Ascending aorta (tissue), 2 donors: Measurements from ENCODE around the gene LRIT2. TPM values are rescaled to one million over a fixed set of nuclear protein-coding genes. Genes with fewer than 3 reads are reported as not detected.
A peak's percentile ranks its signal among the peaks of the same experiment; 100 is the strongest.

Experiments used
- DNase-seq, 2 donors: peaks; one replicate each; pipeline ENCODE4 v3.0.0-alpha.2; 2019; ENCODE audit warnings: low spot score in 2 of 2
- H3K27ac ChIP-seq, 2 donors: fragments of 200-600 bp; sonication (generic); one replicate each; pipeline ENCODE4 v1.5.1; 2016 to 2017; ENCODE audit warnings: mild to moderate bottlenecking in 1 of 2
- H3K27me3 ChIP-seq: fragments of 200-600 bp; sonication (generic); one replicate; pipeline ENCODE4 v1.5.1; 2017
- H3K36me3 ChIP-seq, 2 donors: fragments of 200-600 bp; sonication (generic); one replicate each; pipeline ENCODE4 v1.5.1; 2016
- H3K4me1 ChIP-seq, 2 donors: fragments of 200-600 bp; sonication (generic); one replicate each; pipeline ENCODE4 v1.5.1; 2016 to 2017; ENCODE audit warnings: mild to moderate bottlenecking in 1 of 2
- H3K4me3 ChIP-seq, 2 donors: fragments of 200-600 bp; sonication (generic); one replicate each; pipeline ENCODE4 v1.5.1; 2016 to 2017; ENCODE audit warnings: mild to moderate bottlenecking in 1 of 2
- H3K9me3 ChIP-seq, 2 donors: fragments of 200-600 bp; sonication (generic); one replicate each; pipeline ENCODE4 v1.5.1; 2016
- CTCF ChIP-seq, 3 experiments: fragments of 200-600 bp in 2 of 3; fragments of 450-650 bp in 1 of 3; sonication (generic) in 2 of 3; IDR thresholded peaks; one replicate each; pipeline ENCODE4 v1.5.1; 2016 to 2019; ENCODE audit warnings: antibody characterized with exemption in 3 of 3, mild to moderate bottlenecking in 1 of 3, moderate library complexity in 1 of 3
- intact Hi-C: fragments of 100-400 bp; cut with DNase I; formaldehyde crosslinking; loops from one replicate; pipeline ENCODE4 v1.15.1; 2023
- total RNA-seq: library from RNA; depleted of rRNA; stranded (reverse); fragments of >200 nt; gene quantifications from one replicate; pipeline ENCODE4 v1.1.0, GENCODE V29; 2016

Gene LRIT2, protein sequence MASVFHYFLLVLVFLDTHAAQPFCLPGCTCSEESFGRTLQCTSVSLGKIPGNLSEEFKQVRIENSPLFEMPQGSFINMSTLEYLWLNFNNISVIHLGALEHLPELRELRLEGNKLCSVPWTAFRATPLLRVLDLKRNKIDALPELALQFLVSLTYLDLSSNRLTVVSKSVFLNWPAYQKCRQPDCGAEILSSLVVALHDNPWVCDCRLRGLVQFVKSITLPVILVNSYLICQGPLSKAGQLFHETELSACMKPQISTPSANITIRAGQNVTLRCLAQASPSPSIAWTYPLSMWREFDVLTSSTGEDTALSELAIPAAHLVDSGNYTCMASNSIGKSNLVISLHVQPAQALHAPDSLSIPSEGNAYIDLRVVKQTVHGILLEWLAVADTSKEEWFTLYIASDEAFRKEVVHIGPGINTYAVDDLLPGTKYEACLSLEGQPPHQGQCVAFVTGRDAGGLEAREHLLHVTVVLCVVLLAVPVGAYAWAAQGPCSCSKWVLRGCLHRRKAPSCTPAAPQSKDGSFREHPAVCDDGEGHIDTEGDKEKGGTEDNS
- total RNA-seq, result not detected

DNA sequence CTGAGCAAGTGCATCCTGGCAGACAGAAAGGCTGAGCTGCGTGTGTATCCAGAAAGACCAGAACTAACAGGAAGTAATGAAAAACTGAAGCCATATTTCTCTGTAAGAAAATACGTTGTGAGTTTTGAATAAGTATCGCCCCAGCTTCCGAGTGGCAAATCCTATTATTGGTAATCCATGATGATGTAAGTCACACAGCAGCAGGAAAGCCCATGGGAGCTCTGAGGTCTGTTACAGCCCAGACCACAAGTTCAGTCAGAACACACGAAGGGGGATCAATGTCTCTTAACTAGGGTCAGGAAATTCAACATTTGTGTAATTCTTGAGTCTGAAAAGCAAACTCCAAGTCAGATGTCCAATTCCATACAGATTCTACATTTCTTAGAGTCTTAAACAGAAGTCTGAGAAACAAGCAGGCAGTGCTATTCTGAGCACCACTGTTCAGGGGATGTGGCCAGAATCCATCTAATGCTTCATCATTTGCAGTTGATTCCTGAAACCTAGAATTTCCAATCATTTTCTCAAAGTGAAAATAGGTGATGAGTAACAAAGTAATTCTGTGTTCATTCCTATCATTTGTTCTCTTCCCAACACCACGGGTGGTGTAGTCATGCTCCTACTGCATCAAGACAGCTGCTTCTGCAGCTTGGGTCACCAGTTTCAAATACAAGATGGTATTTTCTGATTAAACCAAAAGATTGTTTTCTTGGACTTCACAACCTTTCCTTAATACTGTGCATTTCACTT is at the start of gene LRIT2:
LRIT2 (minus strand) TSS at position 118 of the 747 bp plus-strand sequence; CDS start at position 94, 24 bp downstream.
- H3K4me3 ChIP-seq, result no peak within 1 kb of the TSS
- H3K36me3 ChIP-seq, result no peaks in the 10 kb centered on the region
- no peak within 1 kb of the TSS for H3K27ac ChIP-seq
- intact Hi-C loops, result no loop called here
- no peak for TF ChIP-seq CTCF (IDR thresholded peaks at IDR 0.05)
- H3K4me1 ChIP-seq, result no peaks in the 10 kb centered on the region
- no peak for DNase-seq
- no peaks in the 10 kb centered on the region for H3K27me3 ChIP-seq
- no peaks in the 10 kb centered on the region for H3K9me3 ChIP-seq

GRCh38 chr10:84270708-84271107 is 45.4 kb upstream of the LRIT2 start:
- Histone ChIP-seq H3K4me1 (no peaks in the 10 kb centered on the region), H3K9me3 (no peaks in the 10 kb centered on the region), H3K27ac (no peak overlapping the region), H3K4me3 (no peak overlapping the region), H3K27me3 (no peaks in the 10 kb centered on the region), H3K36me3 (no peaks in the 10 kb centered on the region)
- no peak for TF ChIP-seq CTCF (IDR thresholded peaks at IDR 0.05)
- intact Hi-C loops, result no loop called here
- no peak for DNase-seq

DNA sequence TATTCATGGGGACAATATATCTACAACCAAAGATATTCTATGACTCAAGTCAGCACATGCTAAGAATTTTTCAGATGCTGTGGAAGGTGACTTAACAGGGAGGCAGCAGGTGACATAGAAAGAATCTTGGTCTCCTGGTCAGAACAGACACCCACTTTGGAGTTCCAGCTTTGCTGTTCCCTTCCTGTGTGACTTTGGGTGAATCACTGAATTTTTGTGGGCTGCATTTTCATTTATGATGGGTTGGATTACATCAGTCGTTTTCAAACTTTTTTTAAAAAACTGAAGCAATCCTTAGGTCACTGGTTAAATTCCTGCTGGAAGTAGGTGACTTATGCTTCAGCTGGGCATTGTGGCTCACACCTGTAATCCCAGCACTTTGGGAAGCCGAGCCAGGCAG is 44.4 kb upstream of the LRIT2 start:
- Histone ChIP-seq H3K36me3 (no peaks in the 10 kb centered on the region), H3K4me1 (no peaks in the 10 kb centered on the region), H3K27me3 (no peaks in the 10 kb centered on the region), H3K27ac (no peak overlapping the region), H3K4me3 (no peak overlapping the region), H3K9me3 (no peaks in the 10 kb centered on the region)
- intact Hi-C loops, result loop anchor here (5.0 kb wide), 1 partner anchor 83 kb away; no protein-coding TSS in a partner anchor
- no peak for TF ChIP-seq CTCF (IDR thresholded peaks at IDR 0.05)
- no peak for DNase-seq

DNA sequence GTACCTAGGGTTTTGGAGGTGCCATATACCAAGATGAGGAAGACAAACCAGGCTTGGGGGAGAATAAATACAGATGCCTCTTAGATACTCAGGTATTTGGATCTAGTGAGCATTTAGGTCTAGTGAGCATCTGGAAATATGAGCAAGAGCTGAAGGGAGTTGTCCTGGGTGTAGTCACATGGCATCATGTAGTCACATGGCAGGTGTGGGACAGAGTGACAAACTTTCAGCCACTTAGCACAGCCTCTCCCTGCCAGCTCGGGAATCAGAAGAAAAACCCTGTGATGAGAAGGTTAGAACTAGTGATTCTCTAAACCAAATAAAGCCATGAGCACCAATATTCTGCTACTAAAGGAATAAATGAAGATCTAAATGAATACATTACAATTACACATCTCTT is 43.8 kb upstream of the LRIT2 start:
- TF ChIP-seq CTCF (IDR thresholded peaks at IDR 0.05), result no peak
- no peak overlapping the region for H3K4me3 ChIP-seq
- H3K27ac ChIP-seq, result no peak overlapping the region
- intact Hi-C loops, result loop anchor here (5.0 kb wide), 1 partner anchor 83 kb away; no protein-coding TSS in a partner anchor
- H3K27me3 ChIP-seq, result no peaks in the 10 kb centered on the region
- no peaks in the 10 kb centered on the region for H3K36me3 ChIP-seq
- H3K9me3 ChIP-seq, result no peaks in the 10 kb centered on the region
- DNase-seq, result no peak
- no peaks in the 10 kb centered on the region for H3K4me1 ChIP-seq

DNA sequence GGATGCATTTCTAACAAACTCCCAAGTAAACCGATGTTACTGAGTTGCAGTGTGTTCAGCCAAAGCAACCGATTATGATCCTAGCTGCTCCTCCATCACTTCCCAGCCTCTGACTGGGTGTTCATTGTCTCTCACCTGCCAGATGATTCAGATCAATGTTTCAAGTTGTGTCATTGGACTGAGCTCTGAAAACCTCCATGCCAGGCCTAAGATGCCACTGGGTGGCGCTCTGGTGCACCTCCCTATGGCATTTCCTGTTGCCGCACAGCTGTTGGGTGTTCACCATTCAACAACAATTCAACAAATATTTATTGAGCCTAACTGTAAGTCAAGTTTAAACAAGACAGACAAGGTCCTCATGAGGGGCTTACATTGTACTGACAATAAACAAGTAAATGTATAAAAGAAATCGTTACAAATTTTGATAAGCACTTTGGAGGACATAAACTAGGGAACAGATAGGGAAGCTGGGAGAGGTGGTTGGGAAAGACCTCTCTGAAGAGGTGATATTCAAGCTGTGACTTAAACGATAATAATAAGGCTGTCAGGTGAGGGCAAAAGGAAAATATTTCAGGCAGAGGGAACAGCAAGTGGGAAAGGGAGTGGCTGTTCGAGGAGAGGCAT is 42.3 kb upstream of the LRIT2 start:
- intact Hi-C loops, result loop anchor here (5.0 kb wide), 1 partner anchor 85 kb away; no protein-coding TSS in a partner anchor
- no peak for DNase-seq
- Histone ChIP-seq H3K4me3 (no peak overlapping the region), H3K9me3 (no peaks in the 10 kb centered on the region), H3K4me1 (no peaks in the 10 kb centered on the region), H3K36me3 (no peaks in the 10 kb centered on the region), H3K27ac (no peak overlapping the region), H3K27me3 (peaks cover 4% of the 10 kb centered on the region)
- TF ChIP-seq CTCF (IDR thresholded peaks at IDR 0.05), result peak; percentile 14 to 39 (median 27)
